Activated CD8-positive, alpha-beta T cell treated with anti-CD3 and anti-CD28 coated beads for 36 hours (primary cell): ENCODE data around the gene S100A12. TPM values are rescaled to one million over a fixed set of nuclear protein-coding genes. Genes with fewer than 3 reads are reported as not detected.
"Not testable (repeated sequence)": the region's sequence is repeated elsewhere in the genome, so short reads cannot be mapped to it uniquely, and the experiment has no call there.

Experiments used
- ATAC-seq: fragments of 200-7000 bp; cut with Tn5 transposase; one replicate; pipeline ENCODE4 v1.10.0; 2021; ENCODE audit warnings: mild to moderate bottlenecking, moderate library complexity
- CTCF ChIA-PET: fragments of 350-600 bp; sonication (Branson Sonifier 250); formaldehyde crosslinking; loops from one replicate; lab custom pipeline; 2021; ENCODE audit warnings: antibody characterized with exemption; lab: Charles Lee
- POLR2A ChIA-PET: fragments of 350-600 bp; sonication (Branson Sonifier 250); formaldehyde crosslinking; loops from one replicate; lab custom pipeline; 2021; ENCODE audit warnings: antibody characterized with exemption; lab: Charles Lee
- DNase-seq: peaks from one replicate; pipeline ENCODE4 v3.0.0-alpha.2; 2020
- H3K27ac Mint-ChIP-seq: one replicate; pipeline ENCODE4 v1.8.0; 2021; ENCODE audit warnings: mild to moderate bottlenecking, mixed read lengths
- H3K27me3 Mint-ChIP-seq: one replicate; pipeline ENCODE4 v1.8.0; 2021; ENCODE audit warnings: mixed read lengths
- H3K36me3 Mint-ChIP-seq: one replicate; pipeline ENCODE4 v1.8.0; 2021; ENCODE audit warnings: low read depth, mixed read lengths
- H3K4me1 Mint-ChIP-seq: one replicate; pipeline ENCODE4 v1.8.0; 2021; ENCODE audit warnings: low read depth, mixed read lengths
- H3K4me3 Mint-ChIP-seq: one replicate; pipeline ENCODE4 v1.8.0; 2021; ENCODE audit warnings: mild to moderate bottlenecking, moderate library complexity, mixed read lengths
- H3K9me3 Mint-ChIP-seq: one replicate; pipeline ENCODE4 v1.8.0; 2021; ENCODE audit warnings: mixed read lengths
- intact Hi-C: fragments of 100-400 bp; cut with micrococcal nuclease; formaldehyde crosslinking; loops from one replicate; pipeline ENCODE4 v1.10.0; 2022
- total RNA-seq, 2 experiments: library from RNA; stranded (reverse); gene quantifications; one replicate each; pipeline ENCODE4 v1.2.3, GENCODE V29; 2021
- TF ChIP-seq, protein P1 (sequence below): fragments of 200-600 bp; IDR thresholded peaks from one replicate; pipeline ENCODE4 v1.8.0; 2022; ENCODE audit warnings: antibody characterized with exemption, mild to moderate bottlenecking

Gene S100A12
- total RNA-seq, 2 experiments from 2014 or later, result not detected

DNA sequence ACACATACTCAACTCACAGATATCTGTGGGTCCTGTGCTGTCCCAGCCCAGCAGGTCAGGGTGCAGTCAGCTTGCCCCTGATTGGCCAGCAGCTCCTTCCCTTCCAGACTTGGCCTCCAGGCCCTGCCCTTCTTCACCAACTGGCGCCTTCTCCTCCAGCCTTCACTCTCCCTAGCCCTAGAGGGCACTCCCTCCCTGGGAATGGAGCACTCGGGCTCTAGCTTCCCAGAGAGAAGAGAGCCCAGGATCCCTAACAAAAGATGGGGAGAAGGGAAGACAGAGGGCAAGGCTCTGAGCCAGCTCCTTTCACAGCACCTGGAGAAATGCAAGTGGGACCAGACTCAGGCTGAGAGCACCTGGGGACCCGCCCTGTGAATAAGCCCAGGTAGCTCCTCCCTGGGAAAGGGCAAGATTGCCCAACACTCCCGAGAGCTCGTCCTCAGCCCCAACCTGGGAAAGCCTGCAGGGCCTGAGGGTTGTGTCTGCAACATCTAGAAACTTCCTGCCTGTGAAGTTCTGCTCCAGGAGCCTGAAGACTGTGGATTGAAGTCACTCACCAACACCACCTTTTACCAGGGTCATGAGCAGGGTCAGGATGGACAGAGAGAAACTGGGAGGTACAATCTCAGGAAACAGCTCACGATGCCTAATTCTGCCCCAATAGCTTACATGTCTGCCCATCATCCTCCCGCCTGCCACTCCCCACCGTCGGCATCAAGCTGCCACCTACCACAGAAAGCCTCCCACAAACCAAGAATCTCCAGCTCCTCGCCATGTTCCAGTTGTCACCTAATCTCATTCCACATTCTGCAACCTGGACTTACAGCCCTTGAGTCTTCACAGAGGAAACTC, 26.7 kb downstream of the S100A12 start, which contains the start of gene PGLYRP4:
TSS of gene PGLYRP4 (minus strand) at position 331 of the 852 bp plus-strand sequence. CDS start 909 bp downstream, outside the sequence.
- Mint-ChIP-seq H3K9me3 (no peaks in the 10 kb centered on the region), H3K4me1 (peaks cover 27% of the 10 kb centered on the region), H3K36me3 (no peaks in the 10 kb centered on the region), H3K4me3 (no peak within 1 kb of the TSS), H3K27ac (no peak within 1 kb of the TSS), H3K27me3 (peaks cover 17% of the 10 kb centered on the region)
- DNase-seq (no peak), ATAC-seq (no peak)
- ChIA-PET CTCF (interaction anchor here (2.7 kb wide), 1 partner anchor 146 kb away, joined by 13 read pairs; no protein-coding TSS in a partner anchor), POLR2A (no interaction called here)
- intact Hi-C loops, result no loop called here
- TF ChIP-seq, protein P1, sequence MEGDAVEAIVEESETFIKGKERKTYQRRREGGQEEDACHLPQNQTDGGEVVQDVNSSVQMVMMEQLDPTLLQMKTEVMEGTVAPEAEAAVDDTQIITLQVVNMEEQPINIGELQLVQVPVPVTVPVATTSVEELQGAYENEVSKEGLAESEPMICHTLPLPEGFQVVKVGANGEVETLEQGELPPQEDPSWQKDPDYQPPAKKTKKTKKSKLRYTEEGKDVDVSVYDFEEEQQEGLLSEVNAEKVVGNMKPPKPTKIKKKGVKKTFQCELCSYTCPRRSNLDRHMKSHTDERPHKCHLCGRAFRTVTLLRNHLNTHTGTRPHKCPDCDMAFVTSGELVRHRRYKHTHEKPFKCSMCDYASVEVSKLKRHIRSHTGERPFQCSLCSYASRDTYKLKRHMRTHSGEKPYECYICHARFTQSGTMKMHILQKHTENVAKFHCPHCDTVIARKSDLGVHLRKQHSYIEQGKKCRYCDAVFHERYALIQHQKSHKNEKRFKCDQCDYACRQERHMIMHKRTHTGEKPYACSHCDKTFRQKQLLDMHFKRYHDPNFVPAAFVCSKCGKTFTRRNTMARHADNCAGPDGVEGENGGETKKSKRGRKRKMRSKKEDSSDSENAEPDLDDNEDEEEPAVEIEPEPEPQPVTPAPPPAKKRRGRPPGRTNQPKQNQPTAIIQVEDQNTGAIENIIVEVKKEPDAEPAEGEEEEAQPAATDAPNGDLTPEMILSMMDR, result no peak

DNA sequence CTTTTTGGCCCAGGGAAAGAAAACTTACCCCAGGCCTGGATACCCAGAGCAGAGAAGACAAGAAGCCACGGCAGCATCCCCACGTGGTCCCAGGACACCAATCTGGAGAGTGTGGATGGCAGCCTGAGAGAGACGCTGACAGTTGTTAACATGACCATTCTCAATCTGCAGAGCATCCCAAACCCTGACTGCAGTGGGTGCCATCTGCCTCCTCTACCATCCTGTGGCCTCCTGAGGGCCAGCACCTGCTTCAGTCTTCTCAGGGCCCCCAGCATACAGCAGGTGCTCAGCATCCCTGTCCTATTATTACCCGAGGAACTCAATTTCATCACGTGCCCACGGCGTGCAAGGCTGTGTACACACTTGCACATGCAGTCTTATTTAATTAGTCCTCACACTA, 27.6 kb downstream of the S100A12 start:
- ATAC-seq (no peak), DNase-seq (no peak)
- Mint-ChIP-seq H3K9me3 (no peaks in the 10 kb centered on the region), H3K27me3 (peaks cover 19% of the 10 kb centered on the region), H3K27ac (no peak overlapping the region), H3K36me3 (no peaks in the 10 kb centered on the region), H3K4me1 (peaks cover 31% of the 10 kb centered on the region), H3K4me3 (no peak overlapping the region)
- intact Hi-C loops, result no loop called here
- ChIA-PET POLR2A (no interaction called here), CTCF (interaction anchor here (2.7 kb wide), 1 partner anchor 147 kb away, joined by 13 read pairs; no protein-coding TSS in a partner anchor)
- TF ChIP-seq, protein P1, result no peak

DNA sequence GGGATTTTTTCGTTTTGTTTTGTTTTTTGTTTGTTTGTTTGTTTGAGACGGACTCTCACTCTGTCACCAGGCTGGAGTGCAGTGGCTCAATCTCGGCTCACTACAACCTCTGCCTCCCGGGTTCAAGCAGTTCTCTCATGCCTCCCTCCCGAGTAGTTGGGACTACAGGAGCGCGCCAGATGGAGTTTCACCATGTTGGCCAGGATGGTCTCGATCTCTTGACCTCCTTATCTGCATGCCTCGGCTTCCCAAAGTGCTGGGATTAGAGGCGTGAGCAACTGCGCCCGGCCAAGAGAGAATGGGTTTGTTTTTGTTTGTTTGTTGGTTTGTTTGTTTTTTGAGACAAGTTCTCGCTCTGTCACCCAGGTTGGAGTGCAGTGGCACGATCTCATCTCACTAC, 28.4 kb downstream of the S100A12 start:
- DNase-seq, H3K36me3 Mint-ChIP-seq, H3K4me3 Mint-ChIP-seq, CTCF ChIA-PET, ATAC-seq, H3K27ac Mint-ChIP-seq, POLR2A ChIA-PET, intact Hi-C loops, H3K9me3 Mint-ChIP-seq: not testable (repeated sequence)
- Mint-ChIP-seq H3K4me1 (peaks cover 31% of the 10 kb centered on the region), H3K27me3 (peaks cover 25% of the 10 kb centered on the region)

DNA sequence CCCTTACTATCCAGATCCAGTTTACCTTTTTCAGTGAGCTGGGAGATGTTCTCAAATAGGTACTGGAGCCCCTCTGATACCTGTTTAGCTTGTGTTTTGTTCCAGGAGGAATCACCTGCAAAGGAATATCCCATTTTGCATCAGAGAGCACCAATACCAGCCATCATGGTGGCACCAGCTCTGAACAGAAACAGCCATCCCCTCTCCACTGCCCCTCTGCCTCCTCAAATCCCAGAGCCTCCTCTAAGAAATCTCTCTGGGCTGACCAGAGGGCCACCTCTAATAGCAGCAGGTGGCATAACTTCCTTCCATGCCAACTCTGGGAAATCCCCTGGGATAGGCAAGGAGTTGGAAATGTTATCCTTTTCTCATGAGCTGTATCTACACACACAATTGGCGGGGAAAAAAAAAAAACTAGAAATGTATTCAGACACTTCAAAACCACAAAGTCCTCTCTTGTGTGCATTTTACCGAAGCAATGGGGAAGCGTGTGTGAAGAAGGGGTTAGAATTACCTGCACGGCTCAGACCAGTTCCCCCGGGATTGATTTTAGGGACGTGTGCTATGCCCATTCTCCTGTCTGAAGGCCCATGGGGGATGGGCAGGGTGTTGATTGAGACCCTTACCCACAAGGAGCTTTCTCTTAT, 29.2 kb downstream of the S100A12 start:
- POLR2A ChIA-PET, result interaction anchor here (1.2 kb wide), 1 partner anchor 9 kb away, joined by 4 read pairs; no protein-coding TSS in a partner anchor
- Mint-ChIP-seq H3K9me3 (no peaks in the 10 kb centered on the region), H3K27ac (no peak overlapping the region), H3K27me3 (peaks cover 25% of the 10 kb centered on the region), H3K4me1 (peaks cover 31% of the 10 kb centered on the region), H3K4me3 (no peak overlapping the region), H3K36me3 (no peaks in the 10 kb centered on the region)
- CTCF ChIA-PET, result interaction anchor here (0.6 to 6.4 kb wide), 4 partner anchors 8 to 165 kb away, joined by 3 to 35 read pairs (median 4); no protein-coding TSS in a partner anchor
- no peak for DNase-seq
- TF ChIP-seq, protein P1, result no peak
- intact Hi-C loops, result no loop called here
- no peak for ATAC-seq

DNA sequence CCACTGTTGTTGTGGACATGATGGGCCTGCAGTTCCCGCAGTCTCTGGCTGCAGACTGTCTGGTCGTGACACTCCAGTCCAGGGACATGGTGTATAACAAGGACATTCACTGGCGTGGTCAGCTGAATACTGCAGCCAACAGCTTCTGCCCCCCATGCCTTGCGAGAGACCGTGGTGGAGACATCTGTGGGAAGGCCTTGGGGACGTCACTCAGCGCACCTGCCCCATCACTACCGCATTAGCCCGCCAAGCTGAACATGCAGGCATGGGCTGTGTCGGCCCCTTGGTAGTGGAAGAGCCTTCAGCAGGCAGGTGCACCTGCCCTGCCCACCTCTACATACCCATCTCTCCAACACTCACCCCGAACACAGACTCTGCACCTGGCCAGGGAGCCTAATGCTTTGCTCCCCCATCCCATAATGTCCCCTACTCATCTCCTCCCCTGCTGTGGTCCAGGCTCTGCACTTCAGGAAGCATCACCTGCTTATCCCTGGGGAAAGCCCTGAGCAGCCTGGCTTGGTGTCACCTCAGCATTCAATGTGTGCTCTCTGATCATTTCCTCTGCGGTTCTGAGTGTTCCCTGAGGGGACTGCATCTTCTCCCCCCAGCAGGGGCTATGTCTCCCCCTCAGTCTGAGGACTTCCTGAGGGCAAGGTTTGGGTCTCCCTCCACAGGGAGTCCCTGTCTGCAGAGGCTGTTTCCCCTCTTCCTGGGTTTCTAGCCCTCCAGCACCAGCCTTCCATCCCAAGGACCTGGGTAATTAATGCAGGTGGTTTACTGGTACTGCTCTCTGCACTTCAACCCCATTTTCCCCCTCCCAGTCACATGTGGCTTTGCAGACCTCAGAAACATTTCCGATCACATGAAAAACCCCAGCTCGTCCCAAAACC, 30.0 kb downstream of the S100A12 start:
- DNase-seq, result peak; percentile 32
- H3K27me3 Mint-ChIP-seq, result peaks cover 24% of the 10 kb centered on the region
- intact Hi-C loops, result no loop called here

More for the DNA sequence above, 30.0 kb downstream of the S100A12 start:
- ChIA-PET POLR2A (interaction anchor here (1.2 kb wide), 1 partner anchor 8 kb away, joined by 4 read pairs; no protein-coding TSS in a partner anchor), CTCF (interaction anchor here (0.6 to 6.4 kb wide), 4 partner anchors 9 to 165 kb away, joined by 3 to 35 read pairs (median 4); no protein-coding TSS in a partner anchor)
- Mint-ChIP-seq H3K36me3 (no peaks in the 10 kb centered on the region), H3K27ac (no peak overlapping the region), H3K9me3 (no peaks in the 10 kb centered on the region), H3K4me1 (peaks cover 36% of the 10 kb centered on the region), H3K4me3 (no peak overlapping the region)
- ATAC-seq, result peak; percentile 46
- TF ChIP-seq, protein P1, result no peak
